WERI-Rb-1 (cell line): Measurements from ENCODE around the gene DAAM2.

ENCODE experiments used
- DNase-seq: peaks from one replicate; pipeline ENCODE4 v3.0.0-alpha.2; 2020
- H3K27ac ChIP-seq: fragments of 250-450 bp; sonication (Bioruptor Pico); 2 replicates; pipeline ENCODE4 v1.5.1; 2020; ENCODE audit warnings: mild to moderate bottlenecking, moderate library complexity
- H3K27me3 ChIP-seq: fragments of 250-450 bp; sonication (Bioruptor Pico); 2 replicates; pipeline ENCODE4 v1.5.1; 2021; ENCODE audit warnings: mild to moderate bottlenecking, low read depth, moderate library complexity; ENCODE audit not compliant: insufficient read depth, severe bottlenecking
- H3K36me3 ChIP-seq: fragments of 250-450 bp; sonication (Bioruptor Pico); 2 replicates; pipeline ENCODE4 v1.5.1; 2020; ENCODE audit warnings: mild to moderate bottlenecking, moderate library complexity
- H3K4me3 ChIP-seq: 2 replicates; pipeline ENCODE4 v1.5.1; 2011; ENCODE audit warnings: low read depth, mild to moderate bottlenecking, control low read depth, low read length
- H3K9me3 ChIP-seq: fragments of 250-450 bp; sonication (Bioruptor Pico); 2 replicates; pipeline ENCODE4 v1.5.1; 2021; ENCODE audit warnings: mild to moderate bottlenecking, moderate library complexity; ENCODE audit not compliant: severe bottlenecking
- TF ChIP-seq, protein P1 (sequence below): IDR thresholded peaks from 2 replicates; pipeline ENCODE4 v1.5.1; 2011; ENCODE audit warnings: low read depth, mild to moderate bottlenecking, control low read depth, inconsistent platforms, low read length

The DAAM2 gene

DNA sequence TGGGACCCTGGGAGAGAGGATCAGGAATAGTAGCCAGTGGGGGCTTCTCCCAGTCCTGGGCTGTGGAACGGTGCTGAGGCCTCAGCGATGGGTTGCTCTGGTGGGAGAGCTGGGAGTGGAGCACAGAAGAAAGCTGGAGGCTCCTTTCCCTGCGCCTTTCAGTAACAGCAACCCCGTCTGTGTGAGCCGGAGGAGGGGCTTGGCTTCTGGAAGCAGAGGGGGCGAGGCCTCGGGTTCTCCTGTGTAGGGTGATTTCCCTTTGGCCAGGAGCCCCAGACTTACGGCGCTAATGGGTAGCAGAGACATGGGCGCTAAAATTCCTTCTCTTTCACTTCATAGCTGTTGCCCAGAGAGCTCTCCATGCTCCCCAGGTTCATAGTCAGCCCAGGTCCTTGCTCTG, 55.0 kb downstream of the DAAM2 start:
- TF ChIP-seq, protein P1, sequence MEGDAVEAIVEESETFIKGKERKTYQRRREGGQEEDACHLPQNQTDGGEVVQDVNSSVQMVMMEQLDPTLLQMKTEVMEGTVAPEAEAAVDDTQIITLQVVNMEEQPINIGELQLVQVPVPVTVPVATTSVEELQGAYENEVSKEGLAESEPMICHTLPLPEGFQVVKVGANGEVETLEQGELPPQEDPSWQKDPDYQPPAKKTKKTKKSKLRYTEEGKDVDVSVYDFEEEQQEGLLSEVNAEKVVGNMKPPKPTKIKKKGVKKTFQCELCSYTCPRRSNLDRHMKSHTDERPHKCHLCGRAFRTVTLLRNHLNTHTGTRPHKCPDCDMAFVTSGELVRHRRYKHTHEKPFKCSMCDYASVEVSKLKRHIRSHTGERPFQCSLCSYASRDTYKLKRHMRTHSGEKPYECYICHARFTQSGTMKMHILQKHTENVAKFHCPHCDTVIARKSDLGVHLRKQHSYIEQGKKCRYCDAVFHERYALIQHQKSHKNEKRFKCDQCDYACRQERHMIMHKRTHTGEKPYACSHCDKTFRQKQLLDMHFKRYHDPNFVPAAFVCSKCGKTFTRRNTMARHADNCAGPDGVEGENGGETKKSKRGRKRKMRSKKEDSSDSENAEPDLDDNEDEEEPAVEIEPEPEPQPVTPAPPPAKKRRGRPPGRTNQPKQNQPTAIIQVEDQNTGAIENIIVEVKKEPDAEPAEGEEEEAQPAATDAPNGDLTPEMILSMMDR = no peak
- no peak overlapping the region for H3K4me3 ChIP-seq
- H3K9me3 ChIP-seq = no peaks in the 10 kb centered on the region
- no peaks in the 10 kb centered on the region for H3K36me3 ChIP-seq
- H3K27me3 ChIP-seq = no peaks in the 10 kb centered on the region
- DNase-seq = no peak
- H3K27ac ChIP-seq = no peak overlapping the region

DNA sequence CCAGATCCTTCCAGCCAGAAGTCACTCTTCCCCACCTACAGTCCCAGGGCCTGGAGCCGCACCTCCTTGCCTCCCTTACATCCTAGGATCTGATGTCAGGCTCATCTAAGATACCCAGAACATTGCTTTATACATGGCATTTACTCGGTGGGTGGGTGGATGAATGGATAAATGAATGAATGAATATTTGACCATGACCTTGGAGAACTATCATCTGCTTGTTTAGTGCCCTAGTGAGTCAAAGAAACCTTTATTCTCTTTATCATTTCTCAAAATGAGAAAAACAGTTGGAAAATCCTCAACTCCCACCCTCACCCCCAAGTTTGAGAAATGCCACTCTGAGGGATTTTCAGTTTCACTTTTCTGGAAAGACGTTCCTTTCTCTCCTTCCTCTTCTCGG, 56.0 kb downstream of the DAAM2 start:
- H3K27ac ChIP-seq = no peak overlapping the region
- TF ChIP-seq, protein P1 = no peak
- H3K4me3 ChIP-seq = no peak overlapping the region
- H3K36me3 ChIP-seq = no peaks in the 10 kb centered on the region
- H3K27me3 ChIP-seq = no peaks in the 10 kb centered on the region
- no peaks in the 10 kb centered on the region for H3K9me3 ChIP-seq
- no peak for DNase-seq

DNA sequence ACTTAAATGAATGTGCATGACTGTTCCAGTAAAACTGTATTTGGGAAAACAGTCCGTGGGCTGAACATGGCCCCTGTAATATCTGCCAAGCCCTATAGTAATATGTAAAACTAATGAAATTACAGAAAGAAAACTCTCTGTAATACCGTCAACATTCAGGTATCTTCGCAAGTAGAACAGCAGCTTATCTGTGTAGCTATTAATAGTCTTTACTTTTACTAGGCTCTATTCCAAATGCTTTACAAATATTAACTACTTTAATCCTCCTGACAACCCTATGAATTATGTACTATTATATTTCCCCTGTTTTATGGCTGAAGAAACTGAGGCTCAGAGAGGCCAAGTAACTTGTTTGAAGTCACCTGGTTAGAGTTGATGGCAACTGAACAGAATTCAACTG, 57.1 kb downstream of the DAAM2 start:
- TF ChIP-seq, protein P1 = no peak
- Histone ChIP-seq H3K36me3 (no peaks in the 10 kb centered on the region), H3K4me3 (no peak overlapping the region), H3K27ac (no peak overlapping the region), H3K27me3 (no peaks in the 10 kb centered on the region), H3K9me3 (no peaks in the 10 kb centered on the region)
- DNase-seq = no peak

DNA sequence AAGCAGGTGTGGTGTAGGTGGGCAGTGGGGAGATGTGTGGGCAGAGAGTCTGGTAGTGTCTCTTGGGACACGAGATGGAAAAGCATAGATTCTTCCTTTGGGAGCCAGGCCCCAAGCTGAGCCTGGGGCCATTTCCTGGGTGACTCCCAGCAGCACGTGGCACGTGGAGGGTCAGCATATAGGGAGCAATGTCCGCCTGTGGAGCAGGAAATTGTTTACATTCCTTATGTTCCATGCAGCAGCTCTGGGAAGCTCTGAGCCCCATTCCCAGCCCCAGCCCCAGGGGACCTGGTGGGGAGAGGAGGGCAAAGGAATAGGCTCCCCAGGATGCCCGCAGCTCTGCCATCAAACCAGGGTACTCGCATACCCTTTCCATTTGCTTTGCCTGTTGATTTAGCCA, 57.6 kb downstream of the DAAM2 start:
- Histone ChIP-seq H3K27ac (no peak overlapping the region), H3K27me3 (no peaks in the 10 kb centered on the region), H3K9me3 (no peaks in the 10 kb centered on the region), H3K36me3 (no peaks in the 10 kb centered on the region), H3K4me3 (no peak overlapping the region)
- TF ChIP-seq, protein P1 = no peak
- no peak for DNase-seq

DNA sequence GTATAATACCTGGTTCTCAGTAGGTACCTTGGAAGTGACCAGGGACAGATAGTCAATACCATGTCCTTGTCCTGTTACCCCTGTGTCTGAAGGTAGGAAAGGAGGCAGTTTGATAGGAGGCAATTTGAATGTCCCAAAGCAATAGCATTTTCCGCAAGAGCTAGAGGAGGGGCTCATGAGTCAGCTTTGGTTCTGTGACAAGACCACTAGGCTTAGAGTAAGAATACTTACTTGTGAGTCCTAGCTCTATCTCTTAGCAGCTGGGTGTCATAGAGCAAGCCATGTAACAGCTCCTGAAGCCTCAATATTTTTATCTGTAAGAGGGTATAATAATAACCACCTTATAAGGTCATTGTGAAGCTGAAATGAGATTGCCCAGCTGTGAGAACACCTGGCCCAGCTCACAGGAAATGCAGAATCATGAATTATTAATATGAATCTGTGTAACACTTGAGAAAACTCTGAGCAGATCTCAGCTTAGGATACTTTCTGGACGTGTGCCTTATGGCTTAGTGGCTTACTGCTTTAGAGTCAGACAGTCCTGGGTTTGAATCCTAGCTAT, 58.6 kb downstream of the DAAM2 start:
- H3K4me3 ChIP-seq = no peak overlapping the region
- no peaks in the 10 kb centered on the region for H3K27me3 ChIP-seq
- H3K9me3 ChIP-seq = no peaks in the 10 kb centered on the region
- no peak for DNase-seq
- H3K36me3 ChIP-seq = no peaks in the 10 kb centered on the region
- no peak overlapping the region for H3K27ac ChIP-seq
- TF ChIP-seq, protein P1 = no peak

DNA sequence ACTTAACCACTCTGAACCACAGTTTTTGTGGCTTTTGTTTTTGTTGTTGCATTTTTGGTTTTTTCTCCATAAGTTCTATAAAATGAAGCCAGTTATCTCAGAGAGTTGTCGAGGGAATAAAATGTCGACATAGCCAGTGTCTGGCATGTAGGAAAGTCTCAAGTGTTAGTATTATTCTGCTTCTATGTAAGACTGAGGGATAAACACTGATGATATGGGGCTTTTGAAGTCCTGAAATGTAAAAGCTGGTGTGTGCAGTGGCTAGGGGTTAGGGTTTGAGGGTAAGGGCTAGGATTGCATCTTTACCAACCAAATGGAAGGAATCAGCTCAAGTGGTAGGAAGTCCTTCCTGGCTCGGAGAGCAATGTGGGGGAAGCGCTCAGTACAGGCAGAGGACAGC, 59.2 kb downstream of the DAAM2 start:
- no peak overlapping the region for H3K4me3 ChIP-seq
- H3K9me3 ChIP-seq = no peaks in the 10 kb centered on the region
- TF ChIP-seq, protein P1 = no peak
- H3K36me3 ChIP-seq = no peaks in the 10 kb centered on the region
- H3K27me3 ChIP-seq = no peaks in the 10 kb centered on the region
- DNase-seq = no peak
- H3K27ac ChIP-seq = no peak overlapping the region
